HG02678 (cell line): ENCODE measurements around the gene UBAC2.
A peak's percentile ranks its signal among the peaks of the same experiment; 100 is the strongest.
"Not testable (repeated sequence)": the region's sequence is repeated elsewhere in the genome, so short reads cannot be mapped to it uniquely, and the experiment has no call there.

Experiments used
- ATAC-seq: cut with Tn5 transposase; IDR thresholded peaks from one replicate; pipeline ENCODE4 v1.9.1; 2021; ENCODE audit warnings: mild to moderate bottlenecking, moderate library complexity; ENCODE audit not compliant: unreplicated experiment

The UBAC2 gene

GRCh38 chr13:99385940-99386339 lies 185.3 kb downstream of the UBAC2 start:
- ATAC-seq, result no peak

- ATAC-seq, result no peak
Observed at GRCh38 chr13:99386495-99386894, 185.8 kb downstream of the UBAC2 start.

- ATAC-seq, result peak; percentile 62
Observed at GRCh38 chr13:99386911-99387788, 186.5 kb downstream of the UBAC2 start.

- no peak for ATAC-seq
Observed at GRCh38 chr13:99388334-99388923, 187.8 kb downstream of the UBAC2 start.

GRCh38 chr13:99389094-99389493 lies 188.4 kb downstream of the UBAC2 start:
- ATAC-seq, result not testable (repeated sequence)

- no peak for ATAC-seq
Observed at GRCh38 chr13:99389520-99390304, 189.1 kb downstream of the UBAC2 start.

- ATAC-seq, result no peak
Observed at GRCh38 chr13:99390601-99391000, 189.9 kb downstream of the UBAC2 start.

GRCh38 chr13:99391781-99392469 lies 191.3 kb downstream of the UBAC2 start:
- no peak for ATAC-seq

GRCh38 chr13:99392470-99393135 lies 191.9 kb downstream of the UBAC2 start:
- no peak for ATAC-seq

GRCh38 chr13:99393391-99393790 lies 192.7 kb downstream of the UBAC2 start:
- not testable (repeated sequence) for ATAC-seq

GRCh38 chr13:99393791-99394735 lies 193.4 kb downstream of the UBAC2 start:
- ATAC-seq, result no peak

GRCh38 chr13:99395436-99395835 lies 194.8 kb downstream of the UBAC2 start:
- no peak for ATAC-seq

GRCh38 chr13:99396446-99396845 lies 195.8 kb downstream of the UBAC2 start:
- no peak for ATAC-seq

GRCh38 chr13:99398071-99398470 lies 197.4 kb downstream of the UBAC2 start:
- ATAC-seq, result no peak

- ATAC-seq, result no peak
Observed at GRCh38 chr13:99398916-99399622, 198.4 kb downstream of the UBAC2 start.

GRCh38 chr13:99399623-99399974 lies 198.9 kb downstream of the UBAC2 start:
- no peak for ATAC-seq

GRCh38 chr13:99403458-99403971 lies 202.9 kb downstream of the UBAC2 start:
- ATAC-seq, result no peak

GRCh38 chr13:99404005-99404755 lies 203.5 kb downstream of the UBAC2 start:
- no peak for ATAC-seq
